Cortex of kidney (tissue), 1 donor: ENCODE results near the gene ST6GALNAC4.

ENCODE experiments used
- DNase-seq: peaks from one replicate; lab custom pipeline; 2025; lab: John Stamatoyannopoulos, UW

Gene ST6GALNAC4, protein sequence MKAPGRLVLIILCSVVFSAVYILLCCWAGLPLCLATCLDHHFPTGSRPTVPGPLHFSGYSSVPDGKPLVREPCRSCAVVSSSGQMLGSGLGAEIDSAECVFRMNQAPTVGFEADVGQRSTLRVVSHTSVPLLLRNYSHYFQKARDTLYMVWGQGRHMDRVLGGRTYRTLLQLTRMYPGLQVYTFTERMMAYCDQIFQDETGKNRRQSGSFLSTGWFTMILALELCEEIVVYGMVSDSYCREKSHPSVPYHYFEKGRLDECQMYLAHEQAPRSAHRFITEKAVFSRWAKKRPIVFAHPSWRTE

DNA sequence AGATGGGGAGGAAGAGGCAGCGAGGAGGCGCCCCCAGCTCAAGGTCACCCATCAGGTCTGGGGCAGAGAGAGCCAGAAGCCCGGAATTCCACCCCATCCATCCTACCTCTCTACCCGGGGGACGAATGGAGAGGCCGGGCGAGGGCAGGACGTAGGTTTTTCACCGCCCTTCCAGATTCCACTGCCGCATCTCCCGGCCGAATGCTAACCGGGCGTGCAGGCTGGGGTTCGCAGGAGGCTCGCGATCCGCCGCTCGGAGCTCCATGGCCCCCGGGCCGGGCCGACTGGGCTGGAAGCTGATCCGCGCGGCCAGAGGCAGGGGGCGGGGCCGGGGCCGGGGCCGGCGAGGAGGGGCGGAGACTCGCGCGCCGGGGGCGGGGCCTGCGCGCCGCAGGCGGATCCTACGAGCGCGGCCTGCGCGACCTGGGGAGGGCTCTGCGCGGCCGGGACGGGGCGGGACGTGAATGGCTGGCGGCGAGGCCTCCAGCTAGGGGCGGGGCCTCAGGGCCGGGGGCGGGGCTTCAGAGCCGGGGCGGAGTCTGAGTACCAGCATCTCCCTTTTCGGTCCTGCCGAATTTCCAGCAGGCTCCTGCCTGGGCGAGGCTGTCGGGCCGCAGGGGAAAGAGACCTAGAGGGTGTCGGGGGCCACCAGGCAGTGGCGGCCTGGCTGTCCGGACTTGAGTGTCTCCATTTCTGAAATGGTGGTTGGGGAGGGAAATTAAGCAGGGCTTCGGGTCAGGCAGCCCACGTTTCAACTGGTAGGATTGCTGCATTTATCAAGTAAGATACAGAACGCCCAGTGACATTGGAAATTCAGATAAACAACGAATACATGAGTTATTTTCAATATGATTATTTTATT is at the start of gene ST6GALNAC4:
TSS of gene ST6GALNAC4 (minus strand) at position 322 of the 862 bp plus-strand sequence. CDS start 622 bp downstream, outside the sequence.
- DNase-seq = peak; percentile 42

DNA sequence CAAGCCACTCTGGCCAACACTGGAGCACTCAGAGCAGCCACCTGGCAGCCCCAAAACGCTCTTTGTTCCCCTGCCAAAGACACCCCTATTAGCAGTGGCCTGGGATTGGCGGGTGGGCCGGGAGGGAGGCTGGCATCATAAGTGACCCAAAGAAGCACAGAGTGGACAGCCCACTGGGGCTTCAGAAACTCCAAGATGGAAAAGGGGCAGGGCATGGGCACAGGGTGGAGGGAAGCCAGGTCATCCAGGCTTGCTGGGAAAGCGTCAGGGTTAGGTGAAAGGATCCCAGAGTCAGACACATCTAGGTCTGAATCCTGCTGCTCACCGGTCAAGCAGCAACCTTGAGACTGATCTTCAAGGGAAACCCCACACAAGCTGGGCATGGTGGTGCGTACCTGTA is 49.1 kb upstream of the ST6GALNAC4 start:
- no peak for DNase-seq

DNA sequence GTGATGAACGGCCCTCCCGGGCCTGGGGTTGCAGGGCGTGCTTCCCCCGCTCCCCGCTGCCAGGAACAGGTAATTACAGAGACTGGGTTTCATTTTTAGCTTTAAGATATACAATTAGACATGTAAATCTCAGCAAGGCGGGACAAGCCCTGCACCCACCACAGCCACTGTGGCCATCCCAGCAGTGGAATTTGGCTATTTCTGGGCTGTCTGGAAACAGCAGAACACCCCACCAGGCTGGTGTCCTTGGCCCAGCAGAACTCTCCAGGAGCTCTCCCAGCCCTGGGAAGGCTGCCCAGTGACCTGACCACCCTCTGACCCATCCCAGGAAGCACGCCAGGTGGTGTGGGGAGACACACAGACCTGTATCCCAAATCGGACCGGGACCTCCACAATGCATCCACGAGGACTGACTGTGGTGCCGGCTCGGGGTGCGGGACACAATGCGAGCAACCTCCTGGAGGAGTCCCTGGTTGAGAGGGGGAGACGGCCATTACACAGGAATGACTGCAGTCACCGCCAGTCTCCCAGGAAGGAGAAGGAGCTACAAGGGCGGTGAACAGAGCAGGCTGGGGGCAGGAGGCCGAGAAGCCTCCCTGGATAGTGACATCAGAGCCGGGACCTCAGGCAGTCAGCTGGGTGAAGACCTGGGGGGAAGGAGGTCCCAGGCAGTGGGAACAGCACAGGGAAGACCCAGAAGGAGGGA is 46.7 kb upstream of the ST6GALNAC4 start:
- no peak for DNase-seq

DNA sequence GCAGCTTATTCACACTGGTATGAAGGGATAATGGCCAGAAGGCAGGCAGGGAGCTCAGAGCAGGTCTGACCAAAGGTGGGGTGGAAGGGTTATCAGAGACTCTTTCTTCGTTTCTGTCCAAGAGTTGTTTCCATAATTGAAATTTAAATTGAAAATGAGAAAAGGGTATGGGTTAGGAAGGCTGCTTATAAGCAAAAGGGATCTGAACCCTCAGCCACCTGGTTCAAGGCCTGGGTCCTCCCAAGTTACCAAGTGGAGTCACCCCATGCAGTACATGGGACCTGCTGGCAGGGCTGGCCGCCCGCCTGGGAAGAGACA is 46.2 kb upstream of the ST6GALNAC4 start:
- DNase-seq = no peak

DNA sequence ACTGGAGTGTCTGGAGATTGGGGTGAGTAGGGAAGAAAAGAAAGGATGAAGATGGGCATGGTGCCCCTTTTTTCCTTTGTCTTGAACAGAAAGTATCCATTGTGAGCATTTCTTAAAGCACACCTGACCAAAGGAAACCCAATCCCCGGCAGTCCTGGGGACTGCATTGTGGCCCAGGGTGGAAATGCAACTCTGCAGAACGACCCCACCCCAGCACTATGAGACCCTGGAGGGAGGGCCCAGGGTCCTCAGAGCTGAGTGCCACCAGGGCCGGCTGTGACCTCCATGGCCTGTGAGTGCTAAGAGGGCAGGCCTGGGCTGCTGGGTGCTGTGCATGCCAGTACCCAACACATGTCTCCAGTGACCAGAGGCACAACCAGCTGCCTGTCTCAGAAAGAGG is 45.4 kb upstream of the ST6GALNAC4 start:
- no peak for DNase-seq

DNA sequence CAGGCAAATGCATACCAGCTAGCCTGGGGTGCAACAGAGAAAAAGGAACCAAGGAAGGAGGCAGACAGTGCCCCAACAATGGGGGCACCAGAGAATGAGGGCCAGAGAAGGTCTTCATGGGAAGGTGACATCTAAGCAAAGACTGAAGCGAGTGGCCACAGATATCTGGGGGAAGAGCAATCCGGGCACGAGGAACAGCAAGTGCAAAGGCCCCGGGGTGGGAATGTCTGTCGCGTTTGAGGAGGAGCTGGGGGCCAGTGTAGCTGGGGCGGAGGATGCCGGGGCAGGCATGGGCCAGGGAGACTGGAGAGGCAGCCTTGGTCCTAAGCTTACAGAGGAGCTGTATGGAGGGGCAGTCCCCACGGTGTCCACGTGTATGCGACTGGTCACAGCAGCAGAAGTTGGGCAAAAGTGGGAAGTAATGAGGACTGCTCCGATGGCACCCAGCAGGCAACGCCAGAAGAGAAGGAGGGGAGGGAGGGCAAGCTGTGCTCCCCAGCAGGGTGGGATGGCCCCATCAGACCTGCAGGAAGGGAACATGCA is 44.8 kb upstream of the ST6GALNAC4 start:
- no peak for DNase-seq

DNA sequence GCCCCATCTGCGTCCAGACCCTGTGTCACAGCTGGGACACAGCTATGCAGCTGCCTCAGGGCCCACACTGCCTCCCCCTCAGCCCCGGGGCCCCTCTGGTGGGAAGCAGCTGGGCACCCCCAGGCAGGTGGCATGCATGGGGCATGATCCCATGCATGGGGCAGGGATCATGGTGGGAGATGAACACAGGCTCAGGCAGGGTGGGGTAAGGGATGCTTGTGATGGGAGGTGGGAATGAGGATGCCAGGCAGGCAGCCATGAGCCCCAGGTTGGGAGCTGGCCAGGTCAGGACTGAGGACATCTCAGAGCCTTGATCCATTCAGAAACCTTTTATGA is 44.3 kb upstream of the ST6GALNAC4 start:
- no peak for DNase-seq

DNA sequence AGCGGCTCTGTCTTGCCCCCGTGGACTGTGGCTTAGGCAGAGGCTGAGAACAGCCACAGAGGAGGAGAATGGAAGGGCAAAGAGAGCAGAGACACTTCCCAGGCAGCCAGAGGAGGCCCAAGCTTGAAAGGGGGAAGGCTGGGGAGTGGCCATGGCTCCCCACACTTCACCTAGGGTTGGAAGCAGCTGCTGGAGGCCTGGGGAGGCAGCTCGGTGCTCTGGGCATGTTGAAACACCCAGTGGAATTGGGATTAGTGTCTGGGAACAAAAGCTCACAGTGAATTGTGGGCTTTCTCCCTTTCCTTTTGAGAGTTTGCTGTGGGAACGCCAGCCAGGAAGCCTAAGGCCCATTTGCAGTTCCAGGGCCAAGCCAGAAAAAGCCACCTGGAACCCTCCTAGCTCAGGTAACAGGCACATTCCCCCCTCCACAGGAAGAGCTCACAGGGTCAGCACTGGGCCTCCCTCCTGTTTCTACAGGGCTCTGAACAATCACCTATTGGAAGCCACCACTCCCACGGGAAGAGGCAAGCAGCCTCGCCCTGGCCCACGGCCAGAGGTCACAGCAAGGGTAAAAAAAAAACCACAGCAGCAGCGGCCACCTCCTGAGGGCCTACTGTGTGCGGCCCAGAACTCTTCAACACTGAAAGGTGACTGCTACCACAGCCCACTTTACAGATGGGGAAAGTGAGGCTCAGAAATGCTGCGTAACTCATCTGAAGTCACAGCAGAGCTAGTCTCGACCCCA is 43.7 kb upstream of the ST6GALNAC4 start:
- DNase-seq = no peak

DNA sequence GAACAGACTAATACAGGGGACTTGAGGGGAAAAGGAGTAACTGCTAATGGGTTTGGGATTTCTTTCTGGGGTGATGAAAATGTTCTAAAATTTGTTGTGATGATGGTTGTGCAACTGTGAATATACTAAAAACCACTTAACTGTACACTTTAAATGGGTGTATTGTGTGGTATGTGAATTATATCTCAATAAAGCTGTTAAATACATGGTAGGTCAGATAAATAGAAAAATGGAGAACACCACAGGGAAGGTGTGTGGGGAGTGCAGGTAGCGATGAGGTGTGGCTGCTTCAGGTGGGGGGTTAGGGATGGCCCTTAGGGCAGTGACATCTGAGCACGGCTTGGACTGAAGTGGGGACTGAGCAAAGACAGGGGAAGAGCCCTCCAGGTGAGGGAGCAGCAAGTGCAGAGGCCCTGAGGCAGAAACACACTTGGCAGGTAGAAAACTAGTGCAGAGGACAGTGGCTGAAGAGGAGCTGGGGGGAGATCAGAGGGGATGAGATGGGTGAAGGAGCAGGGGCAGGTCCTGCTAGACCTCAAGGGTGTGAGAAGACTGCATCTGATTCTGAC is 43.1 kb upstream of the ST6GALNAC4 start:
- DNase-seq = no peak

DNA sequence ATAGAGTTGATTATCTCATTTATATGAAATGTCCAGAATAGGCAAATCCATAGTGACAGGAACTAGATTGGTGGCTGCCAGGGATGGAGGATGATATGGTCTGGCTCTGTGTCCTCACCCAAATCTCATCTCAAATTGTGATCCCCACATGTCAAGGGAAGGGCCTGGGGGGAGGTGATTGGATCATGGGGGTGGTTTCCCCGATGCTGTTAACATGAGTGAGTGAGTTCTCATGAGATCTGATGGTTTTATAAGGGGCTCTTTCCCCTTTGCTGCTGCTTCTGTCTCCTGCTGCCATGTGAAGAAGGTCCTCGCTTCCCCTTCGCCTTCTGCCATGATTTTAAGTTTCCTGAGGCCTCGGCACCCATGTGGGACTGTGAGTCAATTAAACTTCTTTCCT is 42.6 kb upstream of the ST6GALNAC4 start:
- DNase-seq = no peak

DNA sequence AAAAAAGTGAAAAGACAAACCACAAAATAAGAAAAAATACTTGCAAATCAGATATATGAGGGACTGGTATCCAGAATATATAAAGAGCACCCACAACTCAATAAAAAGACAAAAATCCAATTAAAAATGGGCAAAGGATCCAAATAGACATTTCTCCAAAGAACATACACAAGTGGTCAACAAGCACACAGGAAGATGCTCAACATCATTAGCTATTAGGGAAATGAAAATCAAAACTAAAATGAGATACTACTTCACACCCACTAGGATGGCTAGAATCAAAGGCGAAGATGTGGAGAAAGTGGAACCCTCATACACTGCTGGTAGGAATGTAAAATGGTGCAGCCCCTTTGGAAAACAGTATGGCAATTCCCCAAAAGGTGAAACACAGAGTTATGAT is 41.9 kb upstream of the ST6GALNAC4 start:
- no peak for DNase-seq

DNA sequence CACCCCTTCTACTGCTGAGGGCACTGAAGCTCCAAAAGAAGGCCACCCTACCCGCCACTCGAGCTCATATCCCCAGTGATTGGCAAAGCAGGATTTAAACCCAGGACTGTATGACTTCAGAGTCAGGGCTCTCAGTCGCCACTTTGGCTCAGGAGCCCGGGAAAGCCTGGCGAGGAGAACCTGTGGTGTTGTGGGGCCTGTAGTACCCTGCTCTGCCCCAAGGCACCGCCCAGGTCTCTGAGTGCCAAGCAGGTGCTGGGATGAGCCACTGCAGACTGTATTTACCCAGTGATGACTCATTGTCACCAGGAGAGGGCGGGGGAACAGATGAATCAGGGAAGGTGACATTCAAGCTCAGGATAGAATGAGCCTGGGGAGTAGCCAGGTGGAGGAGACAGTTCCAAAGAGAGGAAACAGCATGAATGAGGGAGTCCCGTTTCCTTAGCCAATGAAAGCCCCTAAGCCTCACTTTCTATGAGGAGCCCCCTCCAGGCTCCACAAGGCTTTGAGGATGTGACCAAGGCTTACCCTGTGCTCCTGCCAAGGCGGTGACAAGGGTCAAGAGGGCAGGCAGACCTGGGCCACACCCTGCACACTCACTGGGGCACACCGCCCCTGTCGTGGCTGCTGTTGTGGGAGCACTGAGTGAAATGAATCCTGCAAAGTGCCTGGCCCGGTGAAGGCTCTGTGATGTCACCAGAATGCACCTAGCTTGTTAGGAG is 38.6 kb upstream of the ST6GALNAC4 start:
- no peak for DNase-seq

DNA sequence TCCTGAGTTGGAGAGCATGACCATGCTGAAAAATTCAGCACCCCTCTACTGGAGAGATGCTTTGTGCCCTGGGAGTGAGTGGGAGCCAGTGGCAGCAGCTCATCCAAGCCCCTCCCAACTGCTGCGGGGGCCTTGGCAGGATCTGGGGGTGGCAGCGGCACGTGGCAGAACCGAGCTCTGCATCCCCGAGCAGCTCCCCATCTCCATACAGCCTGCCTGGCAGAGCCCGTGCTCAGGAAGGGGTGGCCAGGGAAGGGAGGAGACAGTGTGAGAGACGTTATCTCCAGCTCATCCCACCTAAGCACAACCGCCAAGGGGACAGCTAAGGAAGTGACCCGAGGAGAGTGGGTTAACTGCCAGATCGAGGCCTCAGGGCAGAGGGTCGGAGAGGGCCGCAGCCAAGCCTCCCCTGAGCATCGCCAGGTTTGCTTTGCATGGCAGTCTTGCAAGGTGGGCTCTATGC is 38.0 kb upstream of the ST6GALNAC4 start:
- DNase-seq = no peak

DNA sequence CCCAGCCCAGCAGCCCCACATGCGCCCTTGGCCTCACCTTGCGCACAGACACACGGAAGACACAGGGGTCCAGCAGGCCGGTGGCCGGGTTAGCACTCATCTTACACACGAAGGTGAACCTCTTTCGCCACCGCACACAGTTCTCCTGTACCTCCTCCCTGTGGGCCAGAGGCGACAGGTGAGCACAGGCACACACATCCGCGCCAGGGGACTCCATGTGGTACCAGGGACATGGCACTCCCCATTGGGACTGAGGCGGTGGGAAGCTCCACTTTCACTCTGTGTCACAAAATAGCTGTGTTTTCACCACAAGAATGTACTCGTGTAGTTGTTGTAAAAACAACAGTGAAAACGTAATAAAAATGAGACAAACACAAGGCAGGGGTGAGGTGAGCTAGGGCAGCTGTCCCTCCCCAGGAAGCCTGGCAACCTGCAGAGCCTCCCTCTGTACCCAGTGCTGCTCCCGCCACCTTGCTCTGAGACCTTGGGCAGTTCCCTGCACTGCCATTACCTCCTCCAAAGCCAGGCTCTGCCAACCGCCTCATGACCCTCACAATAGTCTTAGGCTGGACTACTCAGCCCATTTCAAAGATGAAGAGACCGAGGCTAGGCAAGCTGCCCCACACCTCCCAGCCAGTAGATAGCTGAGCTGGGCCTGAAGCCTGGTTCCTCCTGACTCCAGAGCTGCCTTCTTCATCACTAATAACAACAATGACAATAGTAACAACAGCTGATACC is 37.1 kb upstream of the ST6GALNAC4 start:
- DNase-seq = no peak

DNA sequence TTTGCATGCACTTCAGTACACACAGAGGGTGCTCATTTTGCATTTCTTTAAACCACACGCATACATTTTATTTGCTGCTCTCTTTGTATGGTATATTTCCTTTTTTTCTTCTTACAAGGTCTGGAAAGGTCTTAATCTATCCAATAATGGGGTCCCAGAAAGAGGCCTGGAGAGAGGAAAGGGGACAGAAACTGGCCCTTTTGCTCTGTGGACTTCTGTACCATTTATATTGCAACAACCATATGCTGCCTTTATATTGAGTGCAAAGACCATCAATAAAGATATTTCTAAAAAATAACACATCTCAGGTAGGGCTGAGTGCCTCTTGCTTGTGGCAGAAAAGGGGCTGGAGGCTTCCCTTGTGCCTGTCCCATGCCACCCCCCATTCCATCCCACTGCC is 36.3 kb upstream of the ST6GALNAC4 start:
- no peak for DNase-seq

DNA sequence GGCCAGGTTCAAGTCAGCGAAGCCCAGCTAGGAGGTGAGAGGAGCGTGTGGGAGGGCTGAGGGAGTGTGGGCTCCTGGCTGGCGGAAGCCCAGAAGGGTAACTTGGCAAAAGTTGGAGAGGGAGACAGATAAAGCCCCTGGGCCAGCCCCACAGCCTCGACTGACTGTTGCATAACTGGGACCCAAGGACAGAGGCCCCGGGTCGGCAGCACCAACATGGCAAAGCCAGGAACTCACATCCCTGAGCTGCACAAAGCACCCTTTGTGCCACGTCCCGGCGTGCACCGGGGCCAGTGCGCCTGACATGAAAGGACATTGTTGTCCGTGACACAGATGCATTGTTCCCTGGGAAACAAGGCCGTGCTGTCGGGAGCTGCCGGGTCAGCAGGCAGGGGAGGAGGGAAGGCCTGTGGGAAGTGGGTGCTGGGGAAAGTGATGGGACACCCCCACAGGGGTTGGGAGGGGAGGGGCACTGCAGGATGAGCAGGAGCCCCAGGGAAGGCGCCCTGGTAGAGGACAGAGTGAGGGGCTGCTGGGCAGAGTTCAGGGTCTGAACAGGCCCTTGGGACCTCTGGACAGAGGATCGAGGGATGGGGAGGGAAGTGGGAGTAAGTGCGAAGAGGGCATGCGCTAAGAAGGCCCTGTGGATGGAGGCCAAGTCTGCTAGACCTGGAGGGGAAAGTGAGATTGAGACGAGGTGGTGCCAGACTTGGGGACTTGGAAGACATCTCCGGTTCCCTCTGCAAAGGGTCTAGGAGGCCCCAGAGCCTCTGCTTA is 33.9 kb upstream of the ST6GALNAC4 start:
- no peak for DNase-seq

DNA sequence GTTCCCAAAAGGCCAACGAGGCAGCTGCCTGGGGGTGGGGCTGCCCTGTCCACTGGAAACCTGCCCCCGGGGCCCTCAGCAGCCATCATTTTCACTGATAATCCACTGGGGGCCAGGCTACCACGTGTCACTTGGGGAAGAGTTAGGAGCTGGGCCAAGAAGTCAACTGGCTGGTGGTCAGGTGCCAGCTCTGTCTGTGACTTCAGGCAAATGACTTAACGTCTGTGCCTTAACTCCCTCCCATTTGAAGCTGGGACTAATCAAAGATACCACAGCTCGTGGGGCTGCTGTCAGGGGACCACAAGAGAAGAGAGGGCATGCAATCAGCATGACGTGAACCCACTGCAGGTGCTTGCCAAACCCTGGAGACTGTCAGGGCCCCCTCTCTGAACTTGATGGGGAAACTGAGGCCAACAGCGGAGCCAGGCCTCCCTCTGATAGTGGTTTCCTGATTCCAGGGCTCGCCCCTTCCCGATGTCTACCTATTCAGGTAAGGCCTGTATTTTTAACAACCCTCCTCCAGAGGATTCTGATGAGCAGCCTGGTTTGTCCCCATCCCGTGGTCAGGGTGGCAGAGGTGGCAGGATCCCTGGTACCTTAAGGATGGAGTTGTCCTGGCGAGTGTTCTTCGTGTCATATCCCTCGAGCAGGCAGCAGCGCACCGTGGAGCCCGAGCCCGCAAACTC is 33.1 kb upstream of the ST6GALNAC4 start:
- DNase-seq = no peak

DNA sequence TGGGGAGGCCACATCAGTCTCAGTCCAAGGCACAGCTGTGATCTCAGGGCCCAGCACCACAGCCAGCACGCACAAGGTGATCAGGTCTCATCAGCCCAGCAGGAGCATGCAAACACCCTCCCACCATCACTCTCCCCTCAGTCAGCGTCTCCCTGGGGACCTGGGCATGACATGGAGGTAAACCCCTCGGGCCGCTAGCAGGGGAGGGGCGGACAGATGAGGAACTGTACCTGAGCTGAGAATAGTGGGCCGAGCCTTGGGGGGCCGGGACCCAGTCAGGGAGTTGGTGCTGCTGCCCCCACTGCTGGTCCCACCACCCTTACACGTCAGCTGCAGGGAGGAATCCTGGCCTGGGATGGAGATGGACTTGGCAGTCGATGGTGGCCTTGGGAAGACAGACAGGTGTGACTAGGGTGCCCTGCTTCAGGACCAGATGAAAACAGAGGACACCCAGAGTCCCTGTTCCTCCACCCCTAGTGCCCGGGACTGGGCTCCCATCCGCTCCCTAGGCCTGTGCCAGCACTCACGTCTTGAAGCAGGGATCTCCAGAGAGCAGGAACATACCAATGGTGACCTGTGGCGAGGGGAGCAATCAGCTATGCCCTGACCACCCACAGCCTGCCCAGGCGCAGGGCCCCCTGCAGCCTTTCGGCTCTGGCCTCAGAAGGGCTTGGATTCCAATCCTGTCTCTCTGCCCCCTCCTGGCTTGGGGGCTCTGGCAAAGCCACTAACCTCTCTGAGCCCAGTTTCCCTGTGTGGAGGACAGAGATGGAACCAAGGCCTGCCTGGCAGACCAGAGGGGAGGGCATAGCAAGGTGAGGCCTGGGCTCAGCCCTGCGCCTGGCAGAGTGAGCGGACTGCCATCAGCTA is 31.2 kb upstream of the ST6GALNAC4 start:
- no peak for DNase-seq
